ENCODE data around the gene VPS41.

Gene VPS41

GRCh38 chr7:38909870-38910269, 879 bp upstream of the VPS41 start:
- Histone ChIP-seq H3K9ac (ENCODE audit: low read depth in 1 of 2, low read length in 2 of 2) (no peak overlapping the region), H3K9me3 (ENCODE audit: control insufficient read depth in 2 of 2, low read length in 2 of 2) (no peaks in the 10 kb centered on the region), H3K36me3 (ENCODE audit: control insufficient read depth in 2 of 2, insufficient read depth in 2 of 2, low read length in 2 of 2) (no peaks in the 10 kb centered on the region), H3K27ac (ENCODE audit: low read depth in 2 of 2, low read length in 2 of 2) (no peak overlapping the region), H3K27me3 (ENCODE audit: control insufficient read depth in 2 of 2, insufficient read depth in 2 of 2, low read length in 2 of 2) (no peaks in the 10 kb centered on the region), H3K4me1 (ENCODE audit: control insufficient read depth in 2 of 2, insufficient read depth in 2 of 2, low read length in 2 of 2) (peaks cover 0 to 3% of the 10 kb centered on the region in 2 donors), H3K4me3 (ENCODE audit: low read length in 2 of 2) (no peak overlapping the region)

- peak overlapping the region; percentile 88 to 97 for H3K4me3 ChIP-seq (ENCODE audit: low read length in 2 of 2)
- no peaks in the 10 kb centered on the region for H3K9me3 ChIP-seq (ENCODE audit: control insufficient read depth in 2 of 2, low read length in 2 of 2)
- no peaks in the 10 kb centered on the region for H3K36me3 ChIP-seq (ENCODE audit: control insufficient read depth in 2 of 2, insufficient read depth in 2 of 2, low read length in 2 of 2)
- H3K4me1 ChIP-seq (ENCODE audit: control insufficient read depth in 2 of 2, insufficient read depth in 2 of 2, low read length in 2 of 2), result peaks cover 0 to 3% of the 10 kb centered on the region in 2 donors
- H3K27ac ChIP-seq (ENCODE audit: low read depth in 2 of 2, low read length in 2 of 2), result no peak overlapping the region
- no peaks in the 10 kb centered on the region for H3K27me3 ChIP-seq (ENCODE audit: control insufficient read depth in 2 of 2, insufficient read depth in 2 of 2, low read length in 2 of 2)
- no peak overlapping the region for H3K9ac ChIP-seq (ENCODE audit: low read depth in 1 of 2, low read length in 2 of 2)
These were observed 1.2 kb downstream of the VPS41 start for GRCh38 chr7:38907766-38908165.

GRCh38 chr7:38907066-38907465, 1.9 kb downstream of the VPS41 start:
- H3K4me3 ChIP-seq (ENCODE audit: low read length in 2 of 2), result no peak overlapping the region

GRCh38 chr7:38905056-38905759, 3.8 kb downstream of the VPS41 start:
- Histone ChIP-seq H3K9me3 (ENCODE audit: control insufficient read depth in 2 of 2, low read length in 2 of 2) (no peaks in the 10 kb centered on the region), H3K4me1 (ENCODE audit: control insufficient read depth in 2 of 2, insufficient read depth in 2 of 2, low read length in 2 of 2) (peaks cover 0 to 3% of the 10 kb centered on the region in 2 donors), H3K27ac (ENCODE audit: low read depth in 2 of 2, low read length in 2 of 2) (no peak overlapping the region), H3K27me3 (ENCODE audit: control insufficient read depth in 2 of 2, insufficient read depth in 2 of 2, low read length in 2 of 2) (no peaks in the 10 kb centered on the region), H3K9ac (ENCODE audit: low read depth in 1 of 2, low read length in 2 of 2) (no peak overlapping the region), H3K4me3 (ENCODE audit: low read length in 2 of 2) (no peak overlapping the region), H3K36me3 (ENCODE audit: control insufficient read depth in 2 of 2, insufficient read depth in 2 of 2, low read length in 2 of 2) (no peaks in the 10 kb centered on the region)

More at GRCh38 chr7:38907066-38907465, 1.9 kb downstream of the VPS41 start:
- H3K36me3 ChIP-seq (ENCODE audit: control insufficient read depth in 2 of 2, insufficient read depth in 2 of 2, low read length in 2 of 2), result no peaks in the 10 kb centered on the region
- no peak overlapping the region for H3K27ac ChIP-seq (ENCODE audit: low read depth in 2 of 2, low read length in 2 of 2)
- H3K9ac ChIP-seq (ENCODE audit: low read depth in 1 of 2, low read length in 2 of 2), result no peak overlapping the region
- no peaks in the 10 kb centered on the region for H3K27me3 ChIP-seq (ENCODE audit: control insufficient read depth in 2 of 2, insufficient read depth in 2 of 2, low read length in 2 of 2)
- peaks cover 0 to 3% of the 10 kb centered on the region in 2 donors for H3K4me1 ChIP-seq (ENCODE audit: control insufficient read depth in 2 of 2, insufficient read depth in 2 of 2, low read length in 2 of 2)
- no peaks in the 10 kb centered on the region for H3K9me3 ChIP-seq (ENCODE audit: control insufficient read depth in 2 of 2, low read length in 2 of 2)

GRCh38 chr7:38903057-38903456, 5.9 kb downstream of the VPS41 start:
- H3K4me1 ChIP-seq (ENCODE audit: control insufficient read depth in 2 of 2, insufficient read depth in 2 of 2, low read length in 2 of 2), result no peaks in the 10 kb centered on the region
- H3K27me3 ChIP-seq (ENCODE audit: control insufficient read depth in 2 of 2, insufficient read depth in 2 of 2, low read length in 2 of 2), result no peaks in the 10 kb centered on the region
- H3K9me3 ChIP-seq (ENCODE audit: control insufficient read depth in 2 of 2, low read length in 2 of 2), result no peaks in the 10 kb centered on the region
- H3K27ac ChIP-seq (ENCODE audit: low read depth in 2 of 2, low read length in 2 of 2), result no peak overlapping the region
- H3K9ac ChIP-seq (ENCODE audit: low read depth in 1 of 2, low read length in 2 of 2), result no peak overlapping the region
- H3K4me3 ChIP-seq (ENCODE audit: low read length in 2 of 2), result no peak overlapping the region
- H3K36me3 ChIP-seq (ENCODE audit: control insufficient read depth in 2 of 2, insufficient read depth in 2 of 2, low read length in 2 of 2), result no peaks in the 10 kb centered on the region

GRCh38 chr7:38902449-38902848, 6.5 kb downstream of the VPS41 start:
- H3K4me3 ChIP-seq (ENCODE audit: low read length in 2 of 2), result no peak overlapping the region
- no peaks in the 10 kb centered on the region for H3K36me3 ChIP-seq (ENCODE audit: control insufficient read depth in 2 of 2, insufficient read depth in 2 of 2, low read length in 2 of 2)
- no peaks in the 10 kb centered on the region for H3K27me3 ChIP-seq (ENCODE audit: control insufficient read depth in 2 of 2, insufficient read depth in 2 of 2, low read length in 2 of 2)
- no peaks in the 10 kb centered on the region for H3K9me3 ChIP-seq (ENCODE audit: control insufficient read depth in 2 of 2, low read length in 2 of 2)
- no peak overlapping the region for H3K27ac ChIP-seq (ENCODE audit: low read depth in 2 of 2, low read length in 2 of 2)
- H3K9ac ChIP-seq (ENCODE audit: low read depth in 1 of 2, low read length in 2 of 2), result no peak overlapping the region
- no peaks in the 10 kb centered on the region for H3K4me1 ChIP-seq (ENCODE audit: control insufficient read depth in 2 of 2, insufficient read depth in 2 of 2, low read length in 2 of 2)

GRCh38 chr7:38893061-38893460, 15.9 kb downstream of the VPS41 start:
- Histone ChIP-seq H3K27me3 (ENCODE audit: control insufficient read depth in 2 of 2, insufficient read depth in 2 of 2, low read length in 2 of 2) (no peaks in the 10 kb centered on the region), H3K36me3 (ENCODE audit: control insufficient read depth in 2 of 2, insufficient read depth in 2 of 2, low read length in 2 of 2) (peaks cover 0 to 7% of the 10 kb centered on the region in 2 donors), H3K27ac (ENCODE audit: low read depth in 2 of 2, low read length in 2 of 2) (no peak overlapping the region), H3K9me3 (ENCODE audit: control insufficient read depth in 2 of 2, low read length in 2 of 2) (no peaks in the 10 kb centered on the region), H3K4me1 (ENCODE audit: control insufficient read depth in 2 of 2, insufficient read depth in 2 of 2, low read length in 2 of 2) (no peaks in the 10 kb centered on the region), H3K9ac (ENCODE audit: low read depth in 1 of 2, low read length in 2 of 2) (no peak overlapping the region), H3K4me3 (ENCODE audit: low read length in 2 of 2) (no peak overlapping the region)

- H3K27ac ChIP-seq (ENCODE audit: low read depth in 2 of 2, low read length in 2 of 2), result no peak overlapping the region
- H3K9ac ChIP-seq (ENCODE audit: low read depth in 1 of 2, low read length in 2 of 2), result no peak overlapping the region
- H3K36me3 ChIP-seq (ENCODE audit: control insufficient read depth in 2 of 2, insufficient read depth in 2 of 2, low read length in 2 of 2), result peaks cover 0 to 3% of the 10 kb centered on the region in 2 donors
- no peaks in the 10 kb centered on the region for H3K27me3 ChIP-seq (ENCODE audit: control insufficient read depth in 2 of 2, insufficient read depth in 2 of 2, low read length in 2 of 2)
- H3K4me3 ChIP-seq (ENCODE audit: low read length in 2 of 2), result no peak overlapping the region
- no peaks in the 10 kb centered on the region for H3K9me3 ChIP-seq (ENCODE audit: control insufficient read depth in 2 of 2, low read length in 2 of 2)
- H3K4me1 ChIP-seq (ENCODE audit: control insufficient read depth in 2 of 2, insufficient read depth in 2 of 2, low read length in 2 of 2), result no peaks in the 10 kb centered on the region
These were observed 18.4 kb downstream of the VPS41 start for GRCh38 chr7:38890597-38890996.

- Histone ChIP-seq H3K9me3 (ENCODE audit: control insufficient read depth in 2 of 2, low read length in 2 of 2) (no peaks in the 10 kb centered on the region), H3K4me3 (ENCODE audit: low read length in 2 of 2) (no peak overlapping the region), H3K27me3 (ENCODE audit: control insufficient read depth in 2 of 2, insufficient read depth in 2 of 2, low read length in 2 of 2) (no peaks in the 10 kb centered on the region), H3K36me3 (ENCODE audit: control insufficient read depth in 2 of 2, insufficient read depth in 2 of 2, low read length in 2 of 2) (peaks cover 0 to 3% of the 10 kb centered on the region in 2 donors), H3K27ac (ENCODE audit: low read depth in 2 of 2, low read length in 2 of 2) (no peak overlapping the region), H3K9ac (ENCODE audit: low read depth in 1 of 2, low read length in 2 of 2) (no peak overlapping the region), H3K4me1 (ENCODE audit: control insufficient read depth in 2 of 2, insufficient read depth in 2 of 2, low read length in 2 of 2) (no peaks in the 10 kb centered on the region)
These were observed 19.0 kb downstream of the VPS41 start for GRCh38 chr7:38889872-38890432.

- Histone ChIP-seq H3K4me1 (ENCODE audit: control insufficient read depth in 2 of 2, insufficient read depth in 2 of 2, low read length in 2 of 2) (no peaks in the 10 kb centered on the region), H3K9me3 (ENCODE audit: control insufficient read depth in 2 of 2, low read length in 2 of 2) (no peaks in the 10 kb centered on the region), H3K4me3 (ENCODE audit: low read length in 2 of 2) (no peak overlapping the region), H3K27ac (ENCODE audit: low read depth in 2 of 2, low read length in 2 of 2) (no peak overlapping the region), H3K27me3 (ENCODE audit: control insufficient read depth in 2 of 2, insufficient read depth in 2 of 2, low read length in 2 of 2) (no peaks in the 10 kb centered on the region), H3K9ac (ENCODE audit: low read depth in 1 of 2, low read length in 2 of 2) (no peak overlapping the region), H3K36me3 (ENCODE audit: control insufficient read depth in 2 of 2, insufficient read depth in 2 of 2, low read length in 2 of 2) (no peaks in the 10 kb centered on the region)
These were observed 19.9 kb downstream of the VPS41 start for GRCh38 chr7:38889079-38889478.

All from mucosa of rectum (tissue), 2 donors.